T47D (cell line): Measurements from ENCODE around the gene KIF2B.
A peak's percentile ranks its signal among the peaks of the same experiment; 100 is the strongest.
"Not testable (repeated sequence)": the region's sequence is repeated elsewhere in the genome, so short reads cannot be mapped to it uniquely, and the experiment has no call there.

ENCODE experiments used
- DNase-seq, 2 experiments: peaks; one replicate each; pipeline versions ENCODE4 v3.0.0 to v3.0.0-alpha.2; 2011 to 2012; ENCODE audit warnings: low read depth in 1 of 2, low spot score in 1 of 2
- JUND ChIP-seq: IDR thresholded peaks from 2 replicates; pipeline ENCODE4 v1.6.1; 2012; ENCODE audit warnings: low read depth
- in situ Hi-C: cut with HindIII; loops from 2 replicates; pipeline ENCODE4 v1.10.0; 2016; ENCODE audit warnings: low sequenced_read_pairs, low pct_unique_long_range_greater_than_20kb

Gene KIF2B

GRCh38 chr17:53819956-53820355, 2.8 kb upstream of the KIF2B start:
- in situ Hi-C loops: no loop called here
- TF ChIP-seq JUND: no peak

GRCh38 chr17:53823341-53824050, 769 bp downstream of the KIF2B start:
- in situ Hi-C loops: no loop called here
- TF ChIP-seq JUND: no peak

More at GRCh38 chr17:53819956-53820355, 2.8 kb upstream of the KIF2B start:
- no peak for DNase-seq

GRCh38 chr17:53834771-53835170, 12.0 kb downstream of the KIF2B start:
- in situ Hi-C loops, DNase-seq: not testable (repeated sequence)

More at GRCh38 chr17:53823341-53824050, 769 bp downstream of the KIF2B start:
- no peak for DNase-seq

- no peak for DNase-seq
- in situ Hi-C loops: no loop called here
- TF ChIP-seq JUND: no peak
Observed at GRCh38 chr17:53837131-53837530, 14.4 kb downstream of the KIF2B start.

GRCh38 chr17:53844491-53845107, 21.9 kb downstream of the KIF2B start:
- TF ChIP-seq JUND: no peak
- no peak for DNase-seq
- in situ Hi-C loops: no loop called here

- in situ Hi-C loops: not testable (repeated sequence)
- DNase-seq: peak in 1 of 2 experiments; percentile 13
Observed at GRCh38 chr17:53871128-53871527, 48.4 kb downstream of the KIF2B start.
